IMR-90 (cell line): ENCODE measurements around the gene NEUROD4.

Experiments used
- BHLHE40 ChIP-seq: fragments of 150-350 bp; IDR thresholded peaks from 2 replicates; pipeline ENCODE4 v1.6.1; 2016; ENCODE audit warnings: mild to moderate bottlenecking, low read depth, low read length
- MAZ ChIP-seq: IDR thresholded peaks from 2 replicates; pipeline ENCODE4 v1.6.1; 2012; ENCODE audit warnings: low read depth, mild to moderate bottlenecking, low read length, improper control_type of control experiment, moderate library complexity, borderline replicate concordance
- MXI1 ChIP-seq: IDR thresholded peaks from 2 replicates; pipeline ENCODE4 v1.6.1; 2012; ENCODE audit warnings: low read depth, mild to moderate bottlenecking, low read length, moderate library complexity, borderline replicate concordance
- POLR2A ChIP-seq: IDR thresholded peaks from 2 replicates; pipeline ENCODE4 v1.6.1; 2012; ENCODE audit warnings: mild to moderate bottlenecking, low read depth, low read length
- RAD21 ChIP-seq: IDR thresholded peaks from 2 replicates; pipeline ENCODE4 v1.6.1; 2012; ENCODE audit warnings: low read length, improper control_type of control experiment
- RCOR1 ChIP-seq: IDR thresholded peaks from 2 replicates; pipeline ENCODE4 v1.6.1; 2012; ENCODE audit warnings: mild to moderate bottlenecking, low read length, improper control_type of control experiment; ENCODE audit not compliant: insufficient replicate concordance
- SMC3 ChIP-seq: fragments of 150-350 bp; IDR thresholded peaks from 2 replicates; pipeline ENCODE4 v1.6.1; 2016; ENCODE audit warnings: low read depth, mild to moderate bottlenecking, antibody characterized with exemption, low read length, moderate library complexity
- USF2 ChIP-seq: fragments of 150-350 bp; IDR thresholded peaks from 2 replicates; pipeline ENCODE4 v1.6.1; 2017; ENCODE audit warnings: mild to moderate bottlenecking, antibody characterized with exemption, low read length, low read depth
- TF ChIP-seq, protein P1 (sequence below): conservative IDR thresholded peaks from 2 replicates; pipeline ENCODE4 v1.5.1; 2012; ENCODE audit warnings: mild to moderate bottlenecking, low read depth, low read length, improper control_type of control experiment
- TF ChIP-seq, protein P2 (sequence below): fragments of 150-350 bp; IDR thresholded peaks from 2 replicates; pipeline ENCODE4 v1.6.1; 2016; ENCODE audit warnings: low read depth, mild to moderate bottlenecking, low read length, moderate library complexity, borderline replicate concordance

GRCh38 chr12:55051197-55051947 is 31.6 kb downstream of the NEUROD4 start:
- TF ChIP-seq POLR2A (no peak), RCOR1 (no peak), BHLHE40 (no peak), SMC3 (no peak), MXI1 (no peak), USF2 (no peak), RAD21 (no peak), MAZ (no peak)
- TF ChIP-seq, protein P1, sequence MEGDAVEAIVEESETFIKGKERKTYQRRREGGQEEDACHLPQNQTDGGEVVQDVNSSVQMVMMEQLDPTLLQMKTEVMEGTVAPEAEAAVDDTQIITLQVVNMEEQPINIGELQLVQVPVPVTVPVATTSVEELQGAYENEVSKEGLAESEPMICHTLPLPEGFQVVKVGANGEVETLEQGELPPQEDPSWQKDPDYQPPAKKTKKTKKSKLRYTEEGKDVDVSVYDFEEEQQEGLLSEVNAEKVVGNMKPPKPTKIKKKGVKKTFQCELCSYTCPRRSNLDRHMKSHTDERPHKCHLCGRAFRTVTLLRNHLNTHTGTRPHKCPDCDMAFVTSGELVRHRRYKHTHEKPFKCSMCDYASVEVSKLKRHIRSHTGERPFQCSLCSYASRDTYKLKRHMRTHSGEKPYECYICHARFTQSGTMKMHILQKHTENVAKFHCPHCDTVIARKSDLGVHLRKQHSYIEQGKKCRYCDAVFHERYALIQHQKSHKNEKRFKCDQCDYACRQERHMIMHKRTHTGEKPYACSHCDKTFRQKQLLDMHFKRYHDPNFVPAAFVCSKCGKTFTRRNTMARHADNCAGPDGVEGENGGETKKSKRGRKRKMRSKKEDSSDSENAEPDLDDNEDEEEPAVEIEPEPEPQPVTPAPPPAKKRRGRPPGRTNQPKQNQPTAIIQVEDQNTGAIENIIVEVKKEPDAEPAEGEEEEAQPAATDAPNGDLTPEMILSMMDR = no peak
- TF ChIP-seq, protein P2, sequence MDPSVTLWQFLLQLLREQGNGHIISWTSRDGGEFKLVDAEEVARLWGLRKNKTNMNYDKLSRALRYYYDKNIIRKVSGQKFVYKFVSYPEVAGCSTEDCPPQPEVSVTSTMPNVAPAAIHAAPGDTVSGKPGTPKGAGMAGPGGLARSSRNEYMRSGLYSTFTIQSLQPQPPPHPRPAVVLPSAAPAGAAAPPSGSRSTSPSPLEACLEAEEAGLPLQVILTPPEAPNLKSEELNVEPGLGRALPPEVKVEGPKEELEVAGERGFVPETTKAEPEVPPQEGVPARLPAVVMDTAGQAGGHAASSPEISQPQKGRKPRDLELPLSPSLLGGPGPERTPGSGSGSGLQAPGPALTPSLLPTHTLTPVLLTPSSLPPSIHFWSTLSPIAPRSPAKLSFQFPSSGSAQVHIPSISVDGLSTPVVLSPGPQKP = no peak
